ENCODE results near the gene TXNL4A.

The TXNL4A gene

DNA sequence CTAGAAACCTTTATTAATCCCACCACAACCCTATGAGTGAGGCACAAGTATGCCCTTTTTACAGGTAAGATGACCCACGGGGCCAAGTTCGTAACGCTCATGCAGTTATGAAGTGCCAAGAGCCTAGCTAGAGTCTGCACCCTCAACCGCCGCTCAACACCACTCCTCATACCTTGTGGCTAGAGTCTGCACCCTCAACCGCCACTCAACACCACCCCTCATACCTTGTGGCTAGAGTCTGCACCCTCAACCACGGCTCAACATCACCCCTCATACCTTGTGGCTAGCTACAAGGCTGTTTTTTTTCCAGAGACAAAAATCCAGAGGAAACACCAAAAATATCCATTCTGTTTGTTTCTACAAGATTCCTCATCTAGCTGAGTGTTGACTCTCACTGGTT lies 4.6 kb downstream of the TXNL4A start:
- H3K4me1 ChIP-seq (ENCODE audit: control insufficient read depth, insufficient read depth, low read length) = peaks cover 12% of the 10 kb centered on the region
- no peak overlapping the region for H3K27ac ChIP-seq (ENCODE audit: extremely low read depth, low read depth, low read length)
- ChIA-PET CTCF (interaction anchor here (1.1 to 1.4 kb wide), 2 partner anchors 18 to 37 kb away, joined by 3 to 10 read pairs; no protein-coding TSS in a partner anchor), POLR2A (interaction anchor here (0.6 to 1.4 kb wide), 2 partner anchors 22 to 266 kb away, joined by 3 to 4 read pairs; no protein-coding TSS in a partner anchor)
- H3K9me3 ChIP-seq (ENCODE audit: control insufficient read depth, insufficient read depth, low read depth, low read length) = no peaks in the 10 kb centered on the region
- TF ChIP-seq ZNF416 (tag by site-specific recombination; IDR thresholded peaks at IDR 0.05) (no peak), ZNF626 (tag by site-specific recombination; IDR thresholded peaks at IDR 0.05) (no peak), ZNF777 (tag by site-specific recombination; IDR thresholded peaks at IDR 0.05; ENCODE audit: borderline replicate concordance) (no peak), ZNF324 (tag by site-specific recombination; IDR thresholded peaks at IDR 0.05) (no peak), ZNF624 (tag by site-specific recombination; IDR thresholded peaks at IDR 0.05) (no peak), ZNF121 (tag by site-specific recombination; IDR thresholded peaks at IDR 0.05) (no peak), GLIS1 (tag by site-specific recombination; IDR thresholded peaks at IDR 0.05) (no peak), ZNF214 (tag by site-specific recombination; IDR thresholded peaks at IDR 0.05; ENCODE audit: borderline replicate concordance) (no peak), ZNF16 (tag by site-specific recombination; IDR thresholded peaks at IDR 0.05; ENCODE audit: low read depth) (no peak), ZNF510 (tag by site-specific recombination; IDR thresholded peaks at IDR 0.05; ENCODE audit: insufficient replicate concordance) (no peak), ZIC2 (tag by site-specific recombination; IDR thresholded peaks at IDR 0.05) (no peak), ZNF701 (tag by site-specific recombination; IDR thresholded peaks at IDR 0.05) (no peak), ZNF394 (tag by site-specific recombination; IDR thresholded peaks at IDR 0.05; ENCODE audit: borderline replicate concordance) (no peak), ZNF48 (tag by site-specific recombination; IDR thresholded peaks at IDR 0.05) (no peak)
- TF ChIP-seq, protein P1, sequence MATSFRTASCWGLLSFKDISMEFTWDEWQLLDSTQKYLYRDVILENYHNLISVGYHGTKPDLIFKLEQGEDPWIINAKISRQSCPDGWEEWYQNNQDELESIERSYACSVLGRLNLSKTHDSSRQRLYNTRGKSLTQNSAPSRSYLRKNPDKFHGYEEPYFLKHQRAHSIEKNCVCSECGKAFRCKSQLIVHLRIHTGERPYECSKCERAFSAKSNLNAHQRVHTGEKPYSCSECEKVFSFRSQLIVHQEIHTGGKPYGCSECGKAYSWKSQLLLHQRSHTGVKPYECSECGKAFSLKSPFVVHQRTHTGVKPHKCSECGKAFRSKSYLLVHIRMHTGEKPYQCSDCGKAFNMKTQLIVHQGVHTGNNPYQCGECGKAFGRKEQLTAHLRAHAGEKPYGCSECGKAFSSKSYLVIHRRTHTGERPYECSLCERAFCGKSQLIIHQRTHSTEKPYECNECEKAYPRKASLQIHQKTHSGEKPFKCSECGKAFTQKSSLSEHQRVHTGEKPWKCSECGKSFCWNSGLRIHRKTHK (tag by site-specific recombination; IDR thresholded peaks at IDR 0.05) = no peak
- TF ChIP-seq, protein P2, sequence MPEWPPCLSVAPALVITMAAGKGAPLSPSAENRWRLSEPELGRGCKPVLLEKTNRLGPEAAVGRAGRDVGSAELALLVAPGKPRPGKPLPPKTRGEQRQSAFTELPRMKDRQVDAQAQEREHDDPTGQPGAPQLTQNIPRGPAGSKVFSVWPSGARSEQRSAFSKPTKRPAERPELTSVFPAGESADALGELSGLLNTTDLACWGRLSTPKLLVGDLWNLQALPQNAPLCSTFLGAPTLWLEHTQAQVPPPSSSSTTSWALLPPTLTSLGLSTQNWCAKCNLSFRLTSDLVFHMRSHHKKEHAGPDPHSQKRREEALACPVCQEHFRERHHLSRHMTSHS (tag by site-specific recombination; IDR thresholded peaks at IDR 0.05) = no peak
- TF ChIP-seq, protein P3, sequence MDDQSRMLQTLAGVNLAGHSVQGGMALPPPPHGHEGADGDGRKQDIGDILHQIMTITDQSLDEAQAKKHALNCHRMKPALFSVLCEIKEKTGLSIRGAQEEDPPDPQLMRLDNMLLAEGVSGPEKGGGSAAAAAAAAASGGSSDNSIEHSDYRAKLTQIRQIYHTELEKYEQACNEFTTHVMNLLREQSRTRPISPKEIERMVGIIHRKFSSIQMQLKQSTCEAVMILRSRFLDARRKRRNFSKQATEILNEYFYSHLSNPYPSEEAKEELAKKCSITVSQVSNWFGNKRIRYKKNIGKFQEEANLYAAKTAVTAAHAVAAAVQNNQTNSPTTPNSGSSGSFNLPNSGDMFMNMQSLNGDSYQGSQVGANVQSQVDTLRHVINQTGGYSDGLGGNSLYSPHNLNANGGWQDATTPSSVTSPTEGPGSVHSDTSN (CRISPR knock-in tag; IDR thresholded peaks at IDR 0.05) = no peak
- TF ChIP-seq, protein P4, sequence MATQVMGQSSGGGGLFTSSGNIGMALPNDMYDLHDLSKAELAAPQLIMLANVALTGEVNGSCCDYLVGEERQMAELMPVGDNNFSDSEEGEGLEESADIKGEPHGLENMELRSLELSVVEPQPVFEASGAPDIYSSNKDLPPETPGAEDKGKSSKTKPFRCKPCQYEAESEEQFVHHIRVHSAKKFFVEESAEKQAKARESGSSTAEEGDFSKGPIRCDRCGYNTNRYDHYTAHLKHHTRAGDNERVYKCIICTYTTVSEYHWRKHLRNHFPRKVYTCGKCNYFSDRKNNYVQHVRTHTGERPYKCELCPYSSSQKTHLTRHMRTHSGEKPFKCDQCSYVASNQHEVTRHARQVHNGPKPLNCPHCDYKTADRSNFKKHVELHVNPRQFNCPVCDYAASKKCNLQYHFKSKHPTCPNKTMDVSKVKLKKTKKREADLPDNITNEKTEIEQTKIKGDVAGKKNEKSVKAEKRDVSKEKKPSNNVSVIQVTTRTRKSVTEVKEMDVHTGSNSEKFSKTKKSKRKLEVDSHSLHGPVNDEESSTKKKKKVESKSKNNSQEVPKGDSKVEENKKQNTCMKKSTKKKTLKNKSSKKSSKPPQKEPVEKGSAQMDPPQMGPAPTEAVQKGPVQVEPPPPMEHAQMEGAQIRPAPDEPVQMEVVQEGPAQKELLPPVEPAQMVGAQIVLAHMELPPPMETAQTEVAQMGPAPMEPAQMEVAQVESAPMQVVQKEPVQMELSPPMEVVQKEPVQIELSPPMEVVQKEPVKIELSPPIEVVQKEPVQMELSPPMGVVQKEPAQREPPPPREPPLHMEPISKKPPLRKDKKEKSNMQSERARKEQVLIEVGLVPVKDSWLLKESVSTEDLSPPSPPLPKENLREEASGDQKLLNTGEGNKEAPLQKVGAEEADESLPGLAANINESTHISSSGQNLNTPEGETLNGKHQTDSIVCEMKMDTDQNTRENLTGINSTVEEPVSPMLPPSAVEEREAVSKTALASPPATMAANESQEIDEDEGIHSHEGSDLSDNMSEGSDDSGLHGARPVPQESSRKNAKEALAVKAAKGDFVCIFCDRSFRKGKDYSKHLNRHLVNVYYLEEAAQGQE (tag by site-specific recombination; IDR thresholded peaks at IDR 0.05) = no peak
- TF ChIP-seq, protein P5, sequence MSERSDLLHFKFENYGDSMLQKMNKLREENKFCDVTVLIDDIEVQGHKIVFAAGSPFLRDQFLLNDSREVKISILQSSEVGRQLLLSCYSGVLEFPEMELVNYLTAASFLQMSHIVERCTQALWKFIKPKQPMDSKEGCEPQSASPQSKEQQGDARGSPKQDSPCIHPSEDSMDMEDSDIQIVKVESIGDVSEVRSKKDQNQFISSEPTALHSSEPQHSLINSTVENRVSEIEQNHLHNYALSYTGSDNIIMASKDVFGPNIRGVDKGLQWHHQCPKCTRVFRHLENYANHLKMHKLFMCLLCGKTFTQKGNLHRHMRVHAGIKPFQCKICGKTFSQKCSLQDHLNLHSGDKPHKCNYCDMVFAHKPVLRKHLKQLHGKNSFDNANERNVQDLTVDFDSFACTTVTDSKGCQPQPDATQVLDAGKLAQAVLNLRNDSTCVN (tag by site-specific recombination; optimal IDR thresholded peaks at IDR 0.05) = no peak
- peaks cover 27 to 52% of the 10 kb centered on the region in 2 experiments for H3K36me3 ChIP-seq (ENCODE audit: control insufficient read depth in 2 of 2, insufficient read depth in 1 of 2, low read length in 2 of 2)
- no peak overlapping the region for H3K4me3 ChIP-seq (ENCODE audit: low read depth, low read length)

Data from HEK293 (cell line).